Left ventricle myocardium inferior (tissue), 1 donor: ENCODE measurements around the gene OR7G3. TPM values are rescaled to one million over a fixed set of nuclear protein-coding genes. Genes with fewer than 3 reads are reported as not detected.

Experiments used
- DNase-seq: peaks from one replicate; pipeline ENCODE4 v3.0.0-alpha.2; 2020
- H3K27ac ChIP-seq: fragments of 200-600 bp; replicated peaks from 2 replicates; pipeline ENCODE4 v1.8.0; 2021
- H3K27me3 ChIP-seq: fragments of 200-600 bp; 2 replicates; pipeline ENCODE4 v1.8.0; 2021; ENCODE audit warnings: low read depth
- H3K36me3 ChIP-seq: fragments of 200-600 bp; 2 replicates; pipeline ENCODE4 v1.8.0; 2021
- H3K4me1 ChIP-seq: fragments of 200-600 bp; 2 replicates; pipeline ENCODE4 v1.8.0; 2021
- H3K4me3 ChIP-seq: fragments of 200-600 bp; 2 replicates; pipeline ENCODE4 v1.8.0; 2021; ENCODE audit warnings: mild to moderate bottlenecking, moderate library complexity
- H3K9me3 ChIP-seq: fragments of 200-600 bp; replicated peaks from 2 replicates; pipeline ENCODE4 v1.8.0; 2021
- CTCF ChIP-seq: fragments of 200-600 bp; IDR thresholded peaks from 2 replicates; pipeline ENCODE4 v1.8.0; 2021; ENCODE audit warnings: antibody characterized with exemption, mild to moderate bottlenecking, borderline replicate concordance
- intact Hi-C: fragments of 100-400 bp; cut with micrococcal nuclease; formaldehyde crosslinking; loops from one replicate; pipeline ENCODE4 v1.11.0; 2022
- total RNA-seq: library from RNA; stranded (reverse); fragmentation: NEBNext Ultra II Directional; extraction: Animal tissue kit (Norgen Biotek cat#: 25700); gene quantifications from one replicate; pipeline ENCODE4 v1.2.1, GENCODE V29; 2021
- donor health status: DM: no; HTN: yes; CAD: no; lungs with severe emphysema.

OR7G3 gene
- total RNA-seq, 1 donor from 2014 or later, result not detected

GRCh38 chr19:9161427-9161826, 34.7 kb upstream of the OR7G3 start:
- H3K4me1 ChIP-seq, result no peaks in the 10 kb centered on the region
- no peaks in the 10 kb centered on the region for H3K27me3 ChIP-seq
- H3K36me3 ChIP-seq, result peaks cover 78% of the 10 kb centered on the region
- H3K4me3 ChIP-seq, result no peak overlapping the region
- peaks cover 36% of the 10 kb centered on the region for H3K9me3 ChIP-seq
- intact Hi-C loops, result no loop called here
- H3K27ac ChIP-seq, result no peak overlapping the region
- no peak for DNase-seq
- no peak for TF ChIP-seq CTCF

- H3K9me3 ChIP-seq, result peaks cover 47% of the 10 kb centered on the region
- TF ChIP-seq CTCF, result no peak
- H3K27ac ChIP-seq, result no peak overlapping the region
- H3K4me3 ChIP-seq, result no peak overlapping the region
- intact Hi-C loops, result no loop called here
- H3K4me1 ChIP-seq, result no peaks in the 10 kb centered on the region
- no peaks in the 10 kb centered on the region for H3K27me3 ChIP-seq
- no peak for DNase-seq
- H3K36me3 ChIP-seq, result peaks cover 94% of the 10 kb centered on the region
Measured at GRCh38 chr19:9159891-9160290, 33.1 kb upstream of the OR7G3 start.

- Histone ChIP-seq H3K27me3 (no peaks in the 10 kb centered on the region), H3K4me1 (no peaks in the 10 kb centered on the region), H3K9me3 (peaks cover 61% of the 10 kb centered on the region), H3K4me3 (no peak overlapping the region), H3K27ac (no peak overlapping the region), H3K36me3 (peaks cover 90% of the 10 kb centered on the region)
- DNase-seq, result no peak
- no peak for TF ChIP-seq CTCF
- intact Hi-C loops, result no loop called here
Measured at GRCh38 chr19:9156304-9156703, 29.6 kb upstream of the OR7G3 start.

GRCh38 chr19:9155591-9155990, 28.8 kb upstream of the OR7G3 start:
- DNase-seq, result no peak
- intact Hi-C loops, result no loop called here
- H3K27me3 ChIP-seq, result no peaks in the 10 kb centered on the region
- no peak for TF ChIP-seq CTCF
- H3K36me3 ChIP-seq, result peaks cover 83% of the 10 kb centered on the region
- H3K4me3 ChIP-seq, result no peak overlapping the region
- no peak overlapping the region for H3K27ac ChIP-seq
- H3K9me3 ChIP-seq, result peaks cover 54% of the 10 kb centered on the region
- H3K4me1 ChIP-seq, result no peaks in the 10 kb centered on the region

GRCh38 chr19:9151367-9151766, 24.6 kb upstream of the OR7G3 start:
- Histone ChIP-seq H3K27me3 (no peaks in the 10 kb centered on the region), H3K4me3 (no peak overlapping the region), H3K36me3 (peaks cover 48% of the 10 kb centered on the region), H3K27ac (no peak overlapping the region), H3K4me1 (peaks cover 26% of the 10 kb centered on the region), H3K9me3 (peaks cover 42% of the 10 kb centered on the region)
- TF ChIP-seq CTCF, result no peak
- DNase-seq, result no peak
- intact Hi-C loops, result no loop called here

GRCh38 chr19:9150650-9151049, 23.9 kb upstream of the OR7G3 start:
- Histone ChIP-seq H3K27me3 (no peaks in the 10 kb centered on the region), H3K4me1 (peaks cover 26% of the 10 kb centered on the region), H3K4me3 (no peak overlapping the region), H3K9me3 (peaks cover 41% of the 10 kb centered on the region), H3K27ac (no peak overlapping the region), H3K36me3 (peaks cover 41% of the 10 kb centered on the region)
- intact Hi-C loops, result no loop called here
- TF ChIP-seq CTCF, result no peak
- DNase-seq, result no peak
